ENCODE measurements around the gene EXOSC10. TPM values are rescaled to one million over a fixed set of nuclear protein-coding genes. Genes with fewer than 3 reads are reported as not detected.

EXOSC10 gene
- total and polyA plus RNA-seq, 9 of the 15 experiments (the other 6 are each of a cell fraction or from before 2014, with no cell fraction given) = 23.4 to 150 (median 105) TPM

DNA sequence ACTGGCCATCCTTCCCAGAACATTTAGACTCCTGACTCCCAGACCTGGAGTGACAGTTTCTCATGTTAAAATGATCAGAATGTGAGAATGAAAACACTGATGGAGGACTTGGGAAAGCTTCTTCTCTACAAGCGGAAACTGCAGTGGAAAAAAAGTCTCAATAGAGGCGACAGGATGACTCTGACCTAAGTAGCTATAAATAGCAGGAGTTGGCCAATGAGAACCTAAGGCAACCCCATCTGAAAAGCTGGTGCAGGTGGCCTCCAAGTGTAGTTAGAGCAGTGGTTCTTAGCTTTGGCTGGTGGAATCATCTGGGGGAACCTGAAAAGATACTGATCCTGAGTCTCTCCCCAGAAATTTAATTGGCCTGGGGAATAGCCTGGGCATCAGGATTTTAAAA, 44.2 kb upstream of the EXOSC10 start:
- in situ Hi-C loops (cut with MboI) (no loop called here), intact Hi-C loops (cut with micrococcal nuclease) (no loop called here)
- no peak for TF ChIP-seq ZNF436 (CRISPR knock-in tag; IDR thresholded peaks at IDR 0.05)
- TF ChIP-seq, protein P1, sequence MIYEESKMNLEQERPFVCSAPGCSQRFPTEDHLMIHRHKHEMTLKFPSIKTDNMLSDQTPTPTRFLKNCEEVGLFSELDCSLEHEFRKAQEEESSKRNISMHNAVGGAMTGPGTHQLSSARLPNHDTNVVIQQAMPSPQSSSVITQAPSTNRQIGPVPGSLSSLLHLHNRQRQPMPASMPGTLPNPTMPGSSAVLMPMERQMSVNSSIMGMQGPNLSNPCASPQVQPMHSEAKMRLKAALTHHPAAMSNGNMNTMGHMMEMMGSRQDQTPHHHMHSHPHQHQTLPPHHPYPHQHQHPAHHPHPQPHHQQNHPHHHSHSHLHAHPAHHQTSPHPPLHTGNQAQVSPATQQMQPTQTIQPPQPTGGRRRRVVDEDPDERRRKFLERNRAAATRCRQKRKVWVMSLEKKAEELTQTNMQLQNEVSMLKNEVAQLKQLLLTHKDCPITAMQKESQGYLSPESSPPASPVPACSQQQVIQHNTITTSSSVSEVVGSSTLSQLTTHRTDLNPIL (CRISPR knock-in tag; IDR thresholded peaks at IDR 0.05) = no peak
- TF ChIP-seq NCOA2 (IDR thresholded peaks at IDR 0.05; ENCODE audit: partially characterized antibody in 2 of 2) = no peak
- TF ChIP-seq KLF1 (tag; IDR thresholded peaks at IDR 0.05) = no peak
- TF ChIP-seq ZNF445 (CRISPR knock-in tag; IDR thresholded peaks at IDR 0.05; ENCODE audit: low read depth) = no peak
- TF ChIP-seq, protein P2, sequence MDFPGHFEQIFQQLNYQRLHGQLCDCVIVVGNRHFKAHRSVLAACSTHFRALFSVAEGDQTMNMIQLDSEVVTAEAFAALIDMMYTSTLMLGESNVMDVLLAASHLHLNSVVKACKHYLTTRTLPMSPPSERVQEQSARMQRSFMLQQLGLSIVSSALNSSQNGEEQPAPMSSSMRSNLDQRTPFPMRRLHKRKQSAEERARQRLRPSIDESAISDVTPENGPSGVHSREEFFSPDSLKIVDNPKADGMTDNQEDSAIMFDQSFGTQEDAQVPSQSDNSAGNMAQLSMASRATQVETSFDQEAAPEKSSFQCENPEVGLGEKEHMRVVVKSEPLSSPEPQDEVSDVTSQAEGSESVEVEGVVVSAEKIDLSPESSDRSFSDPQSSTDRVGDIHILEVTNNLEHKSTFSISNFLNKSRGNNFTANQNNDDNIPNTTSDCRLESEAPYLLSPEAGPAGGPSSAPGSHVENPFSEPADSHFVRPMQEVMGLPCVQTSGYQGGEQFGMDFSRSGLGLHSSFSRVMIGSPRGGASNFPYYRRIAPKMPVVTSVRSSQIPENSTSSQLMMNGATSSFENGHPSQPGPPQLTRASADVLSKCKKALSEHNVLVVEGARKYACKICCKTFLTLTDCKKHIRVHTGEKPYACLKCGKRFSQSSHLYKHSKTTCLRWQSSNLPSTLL (IDR thresholded peaks at IDR 0.05) = no peak
- no peak for TF ChIP-seq RAD51 (IDR thresholded peaks at IDR 0.05; ENCODE audit: borderline replicate concordance, low read depth)
- TF ChIP-seq, protein P3, sequence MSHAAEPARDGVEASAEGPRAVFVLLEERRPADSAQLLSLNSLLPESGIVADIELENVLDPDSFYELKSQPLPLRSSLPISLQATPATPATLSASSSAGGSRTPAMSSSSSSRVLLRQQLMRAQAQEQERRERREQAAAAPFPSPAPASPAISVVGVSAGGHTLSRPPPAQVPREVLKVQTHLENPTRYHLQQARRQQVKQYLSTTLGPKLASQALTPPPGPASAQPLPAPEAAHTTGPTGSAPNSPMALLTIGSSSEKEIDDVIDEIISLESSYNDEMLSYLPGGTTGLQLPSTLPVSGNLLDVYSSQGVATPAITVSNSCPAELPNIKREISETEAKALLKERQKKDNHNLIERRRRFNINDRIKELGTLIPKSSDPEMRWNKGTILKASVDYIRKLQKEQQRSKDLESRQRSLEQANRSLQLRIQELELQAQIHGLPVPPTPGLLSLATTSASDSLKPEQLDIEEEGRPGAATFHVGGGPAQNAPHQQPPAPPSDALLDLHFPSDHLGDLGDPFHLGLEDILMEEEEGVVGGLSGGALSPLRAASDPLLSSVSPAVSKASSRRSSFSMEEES (CRISPR knock-in tag; IDR thresholded peaks at IDR 0.05) = no peak
- TF ChIP-seq, protein P4, sequence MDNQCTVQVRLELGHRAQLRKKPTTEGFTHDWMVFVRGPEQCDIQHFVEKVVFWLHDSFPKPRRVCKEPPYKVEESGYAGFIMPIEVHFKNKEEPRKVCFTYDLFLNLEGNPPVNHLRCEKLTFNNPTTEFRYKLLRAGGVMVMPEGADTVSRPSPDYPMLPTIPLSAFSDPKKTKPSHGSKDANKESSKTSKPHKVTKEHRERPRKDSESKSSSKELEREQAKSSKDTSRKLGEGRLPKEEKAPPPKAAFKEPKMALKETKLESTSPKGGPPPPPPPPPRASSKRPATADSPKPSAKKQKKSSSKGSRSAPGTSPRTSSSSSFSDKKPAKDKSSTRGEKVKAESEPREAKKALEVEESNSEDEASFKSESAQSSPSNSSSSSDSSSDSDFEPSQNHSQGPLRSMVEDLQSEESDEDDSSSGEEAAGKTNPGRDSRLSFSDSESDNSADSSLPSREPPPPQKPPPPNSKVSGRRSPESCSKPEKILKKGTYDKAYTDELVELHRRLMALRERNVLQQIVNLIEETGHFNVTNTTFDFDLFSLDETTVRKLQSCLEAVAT (IDR thresholded peaks at IDR 0.05) = no peak
- no peak for TF ChIP-seq ZNF121 (CRISPR knock-in tag; conservative IDR thresholded peaks at IDR 0.05)
- TF ChIP-seq GTF2A2 (tag; IDR thresholded peaks at IDR 0.05) = no peak
- no peak for TF ChIP-seq NCOA6 (IDR thresholded peaks at IDR 0.05)
- TF ChIP-seq, protein P5, sequence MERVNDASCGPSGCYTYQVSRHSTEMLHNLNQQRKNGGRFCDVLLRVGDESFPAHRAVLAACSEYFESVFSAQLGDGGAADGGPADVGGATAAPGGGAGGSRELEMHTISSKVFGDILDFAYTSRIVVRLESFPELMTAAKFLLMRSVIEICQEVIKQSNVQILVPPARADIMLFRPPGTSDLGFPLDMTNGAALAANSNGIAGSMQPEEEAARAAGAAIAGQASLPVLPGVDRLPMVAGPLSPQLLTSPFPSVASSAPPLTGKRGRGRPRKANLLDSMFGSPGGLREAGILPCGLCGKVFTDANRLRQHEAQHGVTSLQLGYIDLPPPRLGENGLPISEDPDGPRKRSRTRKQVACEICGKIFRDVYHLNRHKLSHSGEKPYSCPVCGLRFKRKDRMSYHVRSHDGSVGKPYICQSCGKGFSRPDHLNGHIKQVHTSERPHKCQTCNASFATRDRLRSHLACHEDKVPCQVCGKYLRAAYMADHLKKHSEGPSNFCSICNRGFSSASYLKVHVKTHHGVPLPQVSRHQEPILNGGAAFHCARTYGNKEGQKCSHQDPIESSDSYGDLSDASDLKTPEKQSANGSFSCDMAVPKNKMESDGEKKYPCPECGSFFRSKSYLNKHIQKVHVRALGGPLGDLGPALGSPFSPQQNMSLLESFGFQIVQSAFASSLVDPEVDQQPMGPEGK (CRISPR knock-in tag; IDR thresholded peaks at IDR 0.05; ENCODE audit: borderline replicate concordance) = no peak
- TF ChIP-seq NR2C1 (IDR thresholded peaks at IDR 0.05) = no peak
- no peak for TF ChIP-seq NR2C1 (tag; IDR thresholded peaks at IDR 0.05)
- TF ChIP-seq GATAD2B (IDR thresholded peaks at IDR 0.05; ENCODE audit: borderline replicate concordance) = no peak
- Histone ChIP-seq H3K4me1 (replicated peaks in 1 of 2; ENCODE audit: control insufficient read depth in 2 of 2, insufficient read depth in 2 of 2, low read length in 2 of 2) (no peaks in the 10 kb centered on the region), H3K4me2 (ENCODE audit: insufficient read depth, low read length) (no peak overlapping the region), H3K4me3 (no peak overlapping the region), H3K79me2 (ENCODE audit: control insufficient read depth, insufficient read depth, low read length) (no peaks in the 10 kb centered on the region), H3K9ac (ENCODE audit: insufficient read depth in 1 of 2, low read depth in 2 of 2, low read length in 2 of 2) (no peak overlapping the region), H3K36me3 (ENCODE audit: control insufficient read depth, insufficient read depth, low read length) (peaks cover 80% of the 10 kb centered on the region), H3K27ac (ENCODE audit: extremely low read depth, low read depth, low read length) (no peak overlapping the region), H2AFZ (ENCODE audit: low read depth, low read length) (no peak overlapping the region), H3K9me1 (ENCODE audit: control insufficient read depth, insufficient read depth, low read length) (peaks cover 3% of the 10 kb centered on the region), H3K27me3 (ENCODE audit: control insufficient read depth in 2 of 2, insufficient read depth in 2 of 2, low read length in 2 of 2) (no peaks in the 10 kb centered on the region), H3K9me3 (replicated peaks; ENCODE audit: control insufficient read depth, insufficient read depth, low read depth, low read length) (no peaks in the 10 kb centered on the region), H4K20me1 (replicated peaks; ENCODE audit: control insufficient read depth, insufficient read depth, low read length) (no peaks in the 10 kb centered on the region)
- POLR2A ChIA-PET = interaction anchor here (0.7 to 1.2 kb wide), 4 partner anchors 9 to 112 kb away, joined by 3 to 5 read pairs (median 4); partner anchors contain the start of gene EXOSC10
- no TSS peak for BruUV-seq (replicated peaks)
- DNase-seq (ENCODE audit: extremely low read depth in 1 of 4, low spot score in 3 of 4) (no peak), ATAC-seq (no peak), FAIRE-seq (no peak)
- CTCF ChIA-PET (ENCODE audit: low intra/inter-chr PET ratio) = no interaction called here
- WGBS (ENCODE audit: insufficient coverage, low coverage, missing lambda C conversion rate) = 85% methylated on average over 2 of the region's 2 CpGs

Data from K562 (cell line).